ENCODE data around the gene FIBCD1.

DNA sequence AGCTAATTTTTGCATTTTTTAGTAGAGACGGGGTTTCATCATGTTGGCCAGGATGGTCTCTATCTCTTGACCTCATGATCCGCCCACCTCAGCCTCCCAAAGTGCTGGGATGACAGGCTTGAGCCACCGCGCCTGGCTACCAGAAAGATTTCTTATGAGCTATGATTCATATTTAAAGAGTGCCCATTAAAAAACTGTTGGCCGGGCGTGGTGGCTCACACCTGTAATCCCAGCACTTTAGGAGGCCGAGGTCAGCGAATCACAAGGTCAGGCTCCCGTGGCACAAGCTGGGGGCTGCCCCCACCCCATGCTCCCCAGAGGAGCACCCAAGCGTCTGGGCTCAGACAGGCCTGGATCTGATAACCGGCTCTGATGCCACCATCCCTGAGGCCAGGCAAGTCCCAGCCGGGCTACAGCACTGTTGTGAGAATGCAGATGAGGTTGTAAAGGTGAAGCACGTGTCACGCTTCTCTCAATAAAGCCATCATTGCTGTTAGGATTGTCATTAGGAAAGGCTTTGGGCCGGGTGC lies 56.3 kb downstream of the FIBCD1 start:
- TF ChIP-seq, protein P1, sequence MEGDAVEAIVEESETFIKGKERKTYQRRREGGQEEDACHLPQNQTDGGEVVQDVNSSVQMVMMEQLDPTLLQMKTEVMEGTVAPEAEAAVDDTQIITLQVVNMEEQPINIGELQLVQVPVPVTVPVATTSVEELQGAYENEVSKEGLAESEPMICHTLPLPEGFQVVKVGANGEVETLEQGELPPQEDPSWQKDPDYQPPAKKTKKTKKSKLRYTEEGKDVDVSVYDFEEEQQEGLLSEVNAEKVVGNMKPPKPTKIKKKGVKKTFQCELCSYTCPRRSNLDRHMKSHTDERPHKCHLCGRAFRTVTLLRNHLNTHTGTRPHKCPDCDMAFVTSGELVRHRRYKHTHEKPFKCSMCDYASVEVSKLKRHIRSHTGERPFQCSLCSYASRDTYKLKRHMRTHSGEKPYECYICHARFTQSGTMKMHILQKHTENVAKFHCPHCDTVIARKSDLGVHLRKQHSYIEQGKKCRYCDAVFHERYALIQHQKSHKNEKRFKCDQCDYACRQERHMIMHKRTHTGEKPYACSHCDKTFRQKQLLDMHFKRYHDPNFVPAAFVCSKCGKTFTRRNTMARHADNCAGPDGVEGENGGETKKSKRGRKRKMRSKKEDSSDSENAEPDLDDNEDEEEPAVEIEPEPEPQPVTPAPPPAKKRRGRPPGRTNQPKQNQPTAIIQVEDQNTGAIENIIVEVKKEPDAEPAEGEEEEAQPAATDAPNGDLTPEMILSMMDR (IDR thresholded peaks at IDR 0.05; ENCODE audit: low read length), result no peak
- no peak for TF ChIP-seq EZH2 (IDR thresholded peaks at IDR 0.05; ENCODE audit: borderline replicate concordance, low read length)
